Caco-2 (cell line): ENCODE measurements around the gene SNRPA1. TPM values are rescaled to one million over a fixed set of nuclear protein-coding genes. Genes with fewer than 3 reads are reported as not detected.

Experiments used
- BruUV-seq: library from RNA; stranded (reverse); fragments of 400-500 nt; replicated peaks from 2 replicates; lab custom pipeline; 2021; lab: Mats Ljungman, UMichigan
- CTCF ChIA-PET: fragments of 300-600 bp; sonication (Branson Sonifier 250); formaldehyde crosslinking; loops from one replicate; lab custom pipeline; 2022; ENCODE audit warnings: antibody characterized with exemption; lab: Charles Lee
- POLR2A ChIA-PET: fragments of 300-600 bp; sonication (Branson Sonifier 250); formaldehyde crosslinking; loops from one replicate; lab custom pipeline; 2022; ENCODE audit warnings: antibody characterized with exemption; lab: Charles Lee
- DNase-seq, 2 experiments: peaks; one replicate each; pipeline versions ENCODE4 v3.0.0 to v3.0.0-alpha.2; 2020 to 2022
- H3K27me3 ChIP-seq: replicated peaks from 2 replicates; pipeline ENCODE4 v1.6.0; 2011; ENCODE audit warnings: low read length; ENCODE audit not compliant: control insufficient read depth, insufficient read depth
- H3K36me3 ChIP-seq: 2 replicates; pipeline ENCODE4 v1.5.1; 2011; ENCODE audit warnings: low read length; ENCODE audit not compliant: control insufficient read depth, insufficient read depth
- H3K4me1 ChIP-seq: fragments of 250-450 bp; sonication (Bioruptor Pico); 2 replicates; pipeline ENCODE4 v1.5.1; 2020; ENCODE audit warnings: mild to moderate bottlenecking
- H3K4me3 ChIP-seq: 2 replicates; pipeline ENCODE4 v1.5.1; 2011; ENCODE audit warnings: low read depth, mild to moderate bottlenecking, control low read depth, low read length
- H3K9me3 ChIP-seq: fragments of 250-450 bp; sonication (Bioruptor Pico); 2 replicates; pipeline ENCODE4 v1.5.1; 2020; ENCODE audit warnings: mild to moderate bottlenecking, moderate library complexity
- H3K27ac Mint-ChIP-seq: one replicate; pipeline ENCODE4 v1.8.0; 2022; ENCODE audit warnings: mixed read lengths; ENCODE audit not compliant: unreplicated experiment
- H3K27me3 Mint-ChIP-seq: one replicate; pipeline ENCODE4 v1.8.0; 2022; ENCODE audit warnings: mixed read lengths; ENCODE audit not compliant: insufficient read depth, unreplicated experiment
- H3K36me3 Mint-ChIP-seq: one replicate; pipeline ENCODE4 v1.8.0; 2022; ENCODE audit warnings: mild to moderate bottlenecking, mixed read lengths; ENCODE audit not compliant: insufficient read depth, unreplicated experiment
- H3K4me1 Mint-ChIP-seq: one replicate; pipeline ENCODE4 v1.8.0; 2022; ENCODE audit warnings: low read depth, mixed read lengths; ENCODE audit not compliant: unreplicated experiment
- H3K4me3 Mint-ChIP-seq: one replicate; pipeline ENCODE4 v1.8.0; 2022; ENCODE audit warnings: mild to moderate bottlenecking, moderate library complexity, mixed read lengths; ENCODE audit not compliant: unreplicated experiment
- H3K9me3 Mint-ChIP-seq: one replicate; pipeline ENCODE4 v1.8.0; 2022; ENCODE audit warnings: mixed read lengths; ENCODE audit not compliant: unreplicated experiment
- intact Hi-C: fragments of 100-400 bp; cut with micrococcal nuclease; formaldehyde crosslinking; loops from one replicate; pipeline ENCODE4 v1.10.0; 2022; ENCODE audit not compliant: unreplicated experiment
- total RNA-seq: library from RNA; stranded (reverse); gene quantifications from 2 replicates; pipeline ENCODE4 v1.2.3, GENCODE V29; 2022
- TF ChIP-seq, protein P1 (sequence below), 2 experiments: fragments of 200-600 bp in 1 of 2; IDR thresholded peaks; 1 replicate in 1 of 2; 2 replicates in 1 of 2; pipeline versions ENCODE4 v1.5.1 to v1.8.0; 2011 to 2022; ENCODE audit warnings: antibody characterized with exemption in 1 of 2, control low read depth in 1 of 2, inconsistent platforms in 1 of 2, low read depth in 1 of 2, low read length in 1 of 2, mild to moderate bottlenecking in 1 of 2, moderate library complexity in 1 of 2; ENCODE audit not compliant: insufficient read depth in 1 of 2, severe bottlenecking in 1 of 2, unreplicated experiment in 1 of 2

SNRPA1 gene
- total RNA-seq, 1 experiment from 2014 or later, result 123 TPM

- ChIA-PET CTCF (interaction anchor here (0.7 kb wide), 1 partner anchor 25 kb away, joined by 3 read pairs; no protein-coding TSS in a partner anchor), POLR2A (no interaction called here)
- Mint-ChIP-seq H3K36me3 (peaks cover 28% of the 10 kb centered on the region), H3K4me3 (no peak overlapping the region), H3K4me1 (no peaks in the 10 kb centered on the region), H3K27ac (no peak overlapping the region), H3K27me3 (no peaks in the 10 kb centered on the region), H3K9me3 (no peaks in the 10 kb centered on the region)
- H3K27me3 ChIP-seq, result no peaks in the 10 kb centered on the region
- no peaks in the 10 kb centered on the region for H3K36me3 ChIP-seq
- intact Hi-C loops, result no loop called here
- no peaks in the 10 kb centered on the region for H3K4me1 ChIP-seq
- TF ChIP-seq, protein P1, sequence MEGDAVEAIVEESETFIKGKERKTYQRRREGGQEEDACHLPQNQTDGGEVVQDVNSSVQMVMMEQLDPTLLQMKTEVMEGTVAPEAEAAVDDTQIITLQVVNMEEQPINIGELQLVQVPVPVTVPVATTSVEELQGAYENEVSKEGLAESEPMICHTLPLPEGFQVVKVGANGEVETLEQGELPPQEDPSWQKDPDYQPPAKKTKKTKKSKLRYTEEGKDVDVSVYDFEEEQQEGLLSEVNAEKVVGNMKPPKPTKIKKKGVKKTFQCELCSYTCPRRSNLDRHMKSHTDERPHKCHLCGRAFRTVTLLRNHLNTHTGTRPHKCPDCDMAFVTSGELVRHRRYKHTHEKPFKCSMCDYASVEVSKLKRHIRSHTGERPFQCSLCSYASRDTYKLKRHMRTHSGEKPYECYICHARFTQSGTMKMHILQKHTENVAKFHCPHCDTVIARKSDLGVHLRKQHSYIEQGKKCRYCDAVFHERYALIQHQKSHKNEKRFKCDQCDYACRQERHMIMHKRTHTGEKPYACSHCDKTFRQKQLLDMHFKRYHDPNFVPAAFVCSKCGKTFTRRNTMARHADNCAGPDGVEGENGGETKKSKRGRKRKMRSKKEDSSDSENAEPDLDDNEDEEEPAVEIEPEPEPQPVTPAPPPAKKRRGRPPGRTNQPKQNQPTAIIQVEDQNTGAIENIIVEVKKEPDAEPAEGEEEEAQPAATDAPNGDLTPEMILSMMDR (IDR thresholded peaks at IDR 0.05; ENCODE audit: insufficient read depth in 1 of 2, low read depth in 1 of 2, low read length in 1 of 2, severe bottlenecking in 1 of 2, unreplicated experiment in 1 of 2), result no peak
- H3K9me3 ChIP-seq, result no peaks in the 10 kb centered on the region
- BruUV-seq, result no TSS peak
- no peak for DNase-seq
- no peak overlapping the region for H3K4me3 ChIP-seq
Observed at GRCh38 chr15:101314336-101315125, 19.5 kb upstream of the SNRPA1 start.

- no peaks in the 10 kb centered on the region for H3K9me3 ChIP-seq
- H3K27me3 ChIP-seq, result no peaks in the 10 kb centered on the region
- H3K4me3 ChIP-seq, result no peak overlapping the region
- H3K9me3 Mint-ChIP-seq, result no peaks in the 10 kb centered on the region
- no TSS peak for BruUV-seq
- H3K36me3 ChIP-seq, result no peaks in the 10 kb centered on the region
- peaks cover 28% of the 10 kb centered on the region for H3K36me3 Mint-ChIP-seq
- H3K4me3 Mint-ChIP-seq, result no peak overlapping the region
- no peak for DNase-seq
- POLR2A ChIA-PET, result no interaction called here
- intact Hi-C loops, result no loop called here
- H3K27ac Mint-ChIP-seq, result no peak overlapping the region
- no peaks in the 10 kb centered on the region for H3K27me3 Mint-ChIP-seq
- CTCF ChIA-PET, result no interaction called here
- TF ChIP-seq, protein P1 (IDR thresholded peaks at IDR 0.05; ENCODE audit: insufficient read depth in 1 of 2, low read depth in 1 of 2, low read length in 1 of 2, severe bottlenecking in 1 of 2, unreplicated experiment in 1 of 2), result no peak
- H3K4me1 Mint-ChIP-seq, result no peaks in the 10 kb centered on the region
- no peaks in the 10 kb centered on the region for H3K4me1 ChIP-seq
Observed at GRCh38 chr15:101313041-101313761, 18.2 kb upstream of the SNRPA1 start.

- no TSS peak for BruUV-seq
- H3K4me3 ChIP-seq, result no peak overlapping the region
- Mint-ChIP-seq H3K4me3 (no peak overlapping the region), H3K36me3 (peaks cover 33% of the 10 kb centered on the region), H3K27me3 (no peaks in the 10 kb centered on the region), H3K27ac (no peak overlapping the region), H3K4me1 (no peaks in the 10 kb centered on the region), H3K9me3 (no peaks in the 10 kb centered on the region)
- POLR2A ChIA-PET, result no interaction called here
- H3K4me1 ChIP-seq, result no peaks in the 10 kb centered on the region
- TF ChIP-seq, protein P1 (IDR thresholded peaks at IDR 0.05; ENCODE audit: insufficient read depth in 1 of 2, low read depth in 1 of 2, low read length in 1 of 2, severe bottlenecking in 1 of 2, unreplicated experiment in 1 of 2), result no peak
- no peaks in the 10 kb centered on the region for H3K9me3 ChIP-seq
- CTCF ChIA-PET, result no interaction called here
- DNase-seq, result no peak
- H3K27me3 ChIP-seq, result no peaks in the 10 kb centered on the region
- H3K36me3 ChIP-seq, result no peaks in the 10 kb centered on the region
- intact Hi-C loops, result no loop called here
Observed at GRCh38 chr15:101310508-101310907, 15.5 kb upstream of the SNRPA1 start.
